HG03196 (cell line): Measurements from ENCODE around the gene ARHGAP27.
A peak's percentile ranks its signal among the peaks of the same experiment; 100 is the strongest.

Source experiments
- ATAC-seq: cut with Tn5 transposase; IDR thresholded peaks from one replicate; pipeline ENCODE4 v1.9.1; 2021; ENCODE audit not compliant: unreplicated experiment

The ARHGAP27 gene

GRCh38 chr17:45431531-45432404 lies 902 bp downstream of the ARHGAP27 start:
- peak; percentile 50 for ATAC-seq

GRCh38 chr17:45430738-45431530 lies 1.7 kb downstream of the ARHGAP27 start:
- ATAC-seq = peak; percentile 11

DNA sequence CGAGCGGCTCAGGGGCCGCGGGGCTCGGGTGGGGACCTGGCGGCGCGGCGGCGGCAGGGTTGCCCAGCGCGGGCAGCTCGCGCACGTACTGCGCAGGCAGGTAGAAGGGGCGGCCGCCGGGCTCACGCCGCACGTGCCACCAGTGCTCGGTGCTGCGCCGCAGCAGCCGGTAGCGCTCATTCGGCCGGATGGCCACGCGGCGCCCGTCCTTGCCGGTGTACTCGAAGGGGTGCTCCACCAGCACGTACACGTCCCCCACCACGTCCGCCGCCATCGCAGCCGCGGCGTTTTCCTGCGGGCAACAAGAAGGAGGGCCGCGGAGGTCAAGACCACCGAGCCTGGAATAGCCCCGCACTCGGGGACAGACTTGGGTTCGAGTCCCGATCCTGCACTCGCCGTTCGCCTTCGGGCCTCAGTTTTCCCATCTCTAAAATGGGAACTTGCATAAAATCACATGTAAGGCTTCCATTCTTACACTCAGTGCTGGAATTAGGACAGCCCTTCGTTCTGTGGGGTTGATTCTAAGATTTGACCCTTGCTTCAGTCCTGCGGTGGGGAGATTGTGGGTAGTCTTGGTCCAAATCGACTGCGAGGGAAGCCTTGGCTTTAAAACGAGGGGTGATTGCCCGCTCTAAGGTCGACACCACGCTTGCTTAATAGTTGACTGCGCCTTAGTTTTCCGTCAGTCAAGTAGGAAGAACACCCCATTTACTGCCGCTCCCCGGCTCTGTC lies 2.5 kb downstream of the ARHGAP27 start:
- no peak for ATAC-seq

- no peak for ATAC-seq
Observed at GRCh38 chr17:45429339-45430005, 3.2 kb downstream of the ARHGAP27 start.

- no peak for ATAC-seq
Observed at GRCh38 chr17:45428931-45429338, 3.7 kb downstream of the ARHGAP27 start.

GRCh38 chr17:45428050-45428617 lies 4.5 kb downstream of the ARHGAP27 start:
- peak; percentile 41 for ATAC-seq

DNA sequence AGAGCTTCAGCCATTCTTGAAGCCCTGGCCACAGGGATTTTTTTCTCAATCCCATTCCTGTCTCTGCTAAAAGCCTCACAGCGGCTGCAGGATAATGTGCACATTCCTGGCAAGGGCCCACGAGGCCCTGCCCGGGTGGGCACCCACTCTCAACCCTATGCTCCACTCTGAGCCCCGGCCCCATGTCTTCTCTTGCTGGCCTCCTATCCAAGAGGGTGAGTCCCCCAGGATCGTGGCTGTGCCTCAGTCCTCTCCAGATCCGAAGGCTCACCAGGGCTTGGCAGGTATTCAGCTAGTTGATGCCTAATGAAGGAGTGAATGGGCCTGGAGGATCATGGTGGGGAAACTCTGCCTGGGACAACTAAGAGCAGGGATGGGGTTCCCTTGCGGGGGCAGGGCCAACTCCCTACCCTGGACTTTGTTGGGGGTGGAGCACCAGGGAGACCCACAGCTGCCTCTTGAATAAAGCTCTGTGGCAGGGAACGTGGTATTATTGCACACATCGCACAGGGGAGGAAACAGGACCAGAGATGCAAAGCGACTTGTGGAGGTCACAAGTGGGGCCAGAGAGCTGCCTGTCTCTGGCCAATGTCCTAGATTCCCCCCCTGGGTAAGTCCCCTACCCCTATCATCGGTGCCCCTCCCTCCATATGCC lies 5.4 kb downstream of the ARHGAP27 start:
- ATAC-seq = no peak

DNA sequence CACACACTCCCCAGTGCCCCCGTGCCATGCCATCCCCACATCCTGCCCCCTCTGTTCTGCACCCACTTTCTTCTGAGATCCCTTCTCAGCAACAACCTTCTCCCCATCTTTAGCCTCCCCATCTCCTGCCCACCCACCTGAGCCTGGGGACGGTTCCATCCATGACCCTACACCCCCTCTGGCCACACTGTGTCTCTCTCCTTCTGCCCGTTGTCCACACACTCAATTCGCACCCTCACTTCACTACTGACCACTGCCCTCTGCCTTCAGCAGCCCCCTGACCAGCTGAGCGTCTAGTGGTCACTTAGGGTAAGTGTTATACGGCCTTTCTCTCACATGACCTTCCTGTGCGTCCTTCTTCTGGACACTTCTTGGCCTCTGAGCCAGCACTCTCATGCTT lies 6.1 kb downstream of the ARHGAP27 start:
- ATAC-seq = no peak

- ATAC-seq = no peak
Observed at GRCh38 chr17:45425984-45426413, 6.7 kb downstream of the ARHGAP27 start.

- ATAC-seq = no peak
Observed at GRCh38 chr17:45425125-45425983, 7.3 kb downstream of the ARHGAP27 start.

GRCh38 chr17:45424769-45425124 lies 7.9 kb downstream of the ARHGAP27 start:
- ATAC-seq = no peak

DNA sequence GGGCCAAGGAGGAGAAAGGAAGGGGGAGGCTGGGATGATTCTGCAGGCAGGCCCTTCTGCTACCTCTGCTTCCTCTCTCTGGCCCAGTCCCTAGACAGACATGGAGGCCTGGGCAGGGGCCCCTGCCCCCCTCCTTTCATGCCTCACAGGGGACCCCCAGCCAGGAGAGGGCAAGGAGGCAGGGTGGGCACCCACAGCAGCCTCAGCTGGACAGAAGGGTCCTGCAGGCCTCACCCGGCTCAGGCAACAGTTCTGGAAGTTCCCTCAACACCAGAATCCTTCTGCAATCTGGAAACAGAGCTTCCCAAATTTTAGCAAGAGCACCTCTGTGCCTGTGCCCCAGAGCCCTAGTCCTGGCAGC lies 8.7 kb downstream of the ARHGAP27 start:
- no peak for ATAC-seq

DNA sequence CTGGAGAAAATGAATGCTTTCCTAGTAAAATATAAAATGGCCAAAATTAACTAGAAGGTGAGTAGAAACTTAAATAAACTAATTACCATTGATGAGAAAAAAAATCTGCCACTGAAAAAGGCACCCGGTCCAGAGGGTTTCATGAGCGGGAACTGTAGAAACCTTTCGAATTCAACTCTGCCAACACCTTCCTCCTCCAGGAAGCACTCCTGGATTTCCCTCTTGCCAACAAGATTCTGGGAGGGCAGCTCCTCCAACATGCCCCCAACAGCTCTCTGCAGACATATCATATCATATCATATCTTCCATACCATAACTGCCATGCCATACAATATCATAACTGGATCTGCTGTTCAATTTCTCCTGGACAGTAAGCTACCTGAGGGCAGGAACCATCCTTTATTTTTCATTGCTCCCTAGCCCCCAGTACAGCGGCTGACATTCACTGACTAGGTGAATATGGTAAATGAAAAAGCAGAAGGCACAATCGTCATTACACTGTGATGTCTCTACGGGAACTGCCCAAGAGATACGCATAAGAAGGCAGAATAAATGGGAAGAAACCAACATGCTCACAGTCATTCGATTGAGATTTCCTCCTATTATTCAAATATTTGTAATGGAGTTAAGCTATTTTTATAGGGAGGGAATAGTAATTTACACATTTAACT lies 9.2 kb downstream of the ARHGAP27 start:
- ATAC-seq = no peak

- ATAC-seq = no peak
Observed at GRCh38 chr17:45414990-45415881, 17.4 kb downstream of the ARHGAP27 start.

GRCh38 chr17:45413498-45413923 lies 19.2 kb downstream of the ARHGAP27 start:
- ATAC-seq = no peak

DNA sequence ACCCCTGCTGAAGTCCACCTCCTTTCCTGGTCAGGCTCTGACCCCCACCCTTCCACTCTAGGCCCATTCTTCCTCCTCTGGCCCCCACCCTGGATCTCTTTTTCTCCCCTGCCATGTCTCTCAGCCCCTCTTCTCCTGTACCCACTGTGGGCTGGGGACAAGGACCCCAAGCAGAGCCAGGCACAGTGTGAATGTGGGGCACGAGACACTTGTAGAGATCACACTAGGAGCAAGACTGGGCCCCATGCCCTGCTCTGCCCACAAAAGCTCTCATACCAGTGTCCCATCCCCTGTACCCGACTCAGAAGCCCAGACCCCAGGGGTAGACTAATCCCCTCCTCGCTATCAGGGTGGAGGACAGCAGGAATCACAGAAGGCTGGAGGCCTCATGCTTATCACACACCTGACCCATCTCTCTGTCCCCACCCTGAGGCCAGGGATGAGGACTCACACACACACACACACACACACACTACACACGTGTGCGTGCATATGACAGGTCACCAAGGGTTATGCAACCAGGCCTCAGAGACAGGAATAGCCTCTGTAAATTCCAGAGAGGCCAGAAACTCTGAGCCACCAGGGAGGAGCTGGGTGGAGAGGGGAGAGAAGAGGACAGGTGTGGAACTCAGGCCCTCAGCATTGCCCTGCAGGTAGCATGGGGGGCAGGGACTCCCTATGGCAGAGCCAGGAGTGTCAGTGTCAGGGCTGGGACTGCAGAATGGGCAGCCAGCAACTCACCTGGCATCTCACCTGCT lies 21.1 kb downstream of the ARHGAP27 start:
- ATAC-seq = no peak
